ACC112 (cell line): ENCODE measurements around the gene CXorf49.
"Not testable (repeated sequence)": the region's sequence is repeated elsewhere in the genome, so short reads cannot be mapped to it uniquely, and the experiment has no call there.

Experiments
- H2AFZ ChIP-seq: fragments of 200-600 bp; sonication (generic); one replicate; pipeline ENCODE4 v1.6.0; 2017; ENCODE audit warnings: antibody characterized with exemption, low read length; ENCODE audit not compliant: unreplicated experiment
- H3K27ac ChIP-seq: fragments of 200-600 bp; sonication (generic); 2 replicates; pipeline ENCODE4 v1.5.1; 2014; ENCODE audit warnings: low read depth, mild to moderate bottlenecking, antibody characterized with exemption, low read length, moderate library complexity
- H3K27me3 ChIP-seq: fragments of 200-600 bp; sonication (generic); 2 replicates; pipeline ENCODE4 v1.6.1; 2014; ENCODE audit warnings: mild to moderate bottlenecking, antibody characterized with exemption, low read length, moderate library complexity, mixed read lengths; ENCODE audit not compliant: insufficient read depth
- H3K36me3 ChIP-seq: fragments of 200-600 bp; sonication (generic); 2 replicates; pipeline ENCODE4 v1.6.1; 2016; ENCODE audit warnings: mild to moderate bottlenecking, antibody characterized with exemption, low read length, moderate library complexity, mixed read lengths; ENCODE audit not compliant: insufficient read depth
- H3K4me1 ChIP-seq: fragments of 200-600 bp; sonication (generic); one replicate; pipeline ENCODE4 v1.6.1; 2016; ENCODE audit warnings: low read length, mixed read lengths; ENCODE audit not compliant: insufficient read depth, unreplicated experiment, control insufficient read depth
- H3K4me3 ChIP-seq: fragments of 200-600 bp; sonication (generic); 2 replicates; pipeline ENCODE4 v1.5.1; 2014; ENCODE audit warnings: mild to moderate bottlenecking, low read depth, low read length
- H3K79me2 ChIP-seq: fragments of 200-600 bp; sonication (generic); one replicate; pipeline ENCODE4 v1.6.0; 2016; ENCODE audit warnings: low read length; ENCODE audit not compliant: control insufficient read depth, unreplicated experiment, insufficient read depth

The CXorf49 gene

GRCh38 chrX:71671043-71671780, 46.9 kb downstream of the CXorf49 start:
- Histone ChIP-seq H3K27ac (no peak overlapping the region), H3K27me3 (no peaks in the 10 kb centered on the region), H3K36me3 (no peaks in the 10 kb centered on the region), H3K79me2 (no peaks in the 10 kb centered on the region), H2AFZ (no peak overlapping the region), H3K4me3 (no peak overlapping the region), H3K4me1 (no peaks in the 10 kb centered on the region)

GRCh38 chrX:71669947-71670346, 48.1 kb downstream of the CXorf49 start:
- H3K36me3 ChIP-seq, H3K79me2 ChIP-seq, H3K27ac ChIP-seq: not testable (repeated sequence)

GRCh38 chrX:71669492-71669891, 48.6 kb downstream of the CXorf49 start:
- Histone ChIP-seq H3K27ac (no peak overlapping the region), H2AFZ (no peak overlapping the region), H3K36me3 (no peaks in the 10 kb centered on the region), H3K4me3 (no peak overlapping the region), H3K79me2 (no peaks in the 10 kb centered on the region), H3K4me1 (no peaks in the 10 kb centered on the region), H3K27me3 (no peaks in the 10 kb centered on the region)

More at GRCh38 chrX:71669947-71670346, 48.1 kb downstream of the CXorf49 start:
- not testable (repeated sequence) for H3K27me3 ChIP-seq, H3K4me3 ChIP-seq, H2AFZ ChIP-seq, H3K4me1 ChIP-seq

GRCh38 chrX:71668248-71668595, 49.9 kb downstream of the CXorf49 start:
- H3K27me3 ChIP-seq = no peaks in the 10 kb centered on the region
- H3K27ac ChIP-seq = no peak overlapping the region
- no peaks in the 10 kb centered on the region for H3K79me2 ChIP-seq
- H3K36me3 ChIP-seq = no peaks in the 10 kb centered on the region
- no peak overlapping the region for H3K4me3 ChIP-seq
- H3K4me1 ChIP-seq = no peaks in the 10 kb centered on the region
- no peak overlapping the region for H2AFZ ChIP-seq

GRCh38 chrX:71667328-71668247, 50.5 kb downstream of the CXorf49 start, which contains the start of gene LOC101059915:
LOC101059915 (plus strand) TSS chrX:71667546.
- Histone ChIP-seq H3K27ac (no peak within 1 kb of the TSS), H3K27me3 (no peaks in the 10 kb centered on the region), H3K36me3 (no peaks in the 10 kb centered on the region), H3K4me3 (no peak within 1 kb of the TSS), H3K4me1 (no peaks in the 10 kb centered on the region), H3K79me2 (no peaks in the 10 kb centered on the region), H2AFZ (no peak within 1 kb of the TSS)

GRCh38 chrX:71666240-71667223, 51.6 kb downstream of the CXorf49 start:
- H3K79me2 ChIP-seq = no peaks in the 10 kb centered on the region
- H3K27me3 ChIP-seq = no peaks in the 10 kb centered on the region
- no peak overlapping the region for H3K4me3 ChIP-seq
- H3K4me1 ChIP-seq = no peaks in the 10 kb centered on the region
- no peak overlapping the region for H3K27ac ChIP-seq
- H2AFZ ChIP-seq = no peak overlapping the region
- H3K36me3 ChIP-seq = no peaks in the 10 kb centered on the region

GRCh38 chrX:71665747-71666146, 52.3 kb downstream of the CXorf49 start:
- no peaks in the 10 kb centered on the region for H3K4me1 ChIP-seq
- H3K79me2 ChIP-seq = no peaks in the 10 kb centered on the region
- no peak overlapping the region for H3K27ac ChIP-seq
- H3K4me3 ChIP-seq = no peak overlapping the region
- no peaks in the 10 kb centered on the region for H3K36me3 ChIP-seq
- no peak overlapping the region for H2AFZ ChIP-seq
- H3K27me3 ChIP-seq = no peaks in the 10 kb centered on the region

GRCh38 chrX:71664889-71665491, 53.1 kb downstream of the CXorf49 start:
- Histone ChIP-seq H3K27ac (no peak overlapping the region), H3K4me1 (no peaks in the 10 kb centered on the region), H3K27me3 (no peaks in the 10 kb centered on the region), H3K4me3 (no peak overlapping the region), H2AFZ (no peak overlapping the region), H3K79me2 (no peaks in the 10 kb centered on the region), H3K36me3 (no peaks in the 10 kb centered on the region)
